Measurements from ENCODE around the gene CDKN2AIP.

Gene CDKN2AIP

DNA sequence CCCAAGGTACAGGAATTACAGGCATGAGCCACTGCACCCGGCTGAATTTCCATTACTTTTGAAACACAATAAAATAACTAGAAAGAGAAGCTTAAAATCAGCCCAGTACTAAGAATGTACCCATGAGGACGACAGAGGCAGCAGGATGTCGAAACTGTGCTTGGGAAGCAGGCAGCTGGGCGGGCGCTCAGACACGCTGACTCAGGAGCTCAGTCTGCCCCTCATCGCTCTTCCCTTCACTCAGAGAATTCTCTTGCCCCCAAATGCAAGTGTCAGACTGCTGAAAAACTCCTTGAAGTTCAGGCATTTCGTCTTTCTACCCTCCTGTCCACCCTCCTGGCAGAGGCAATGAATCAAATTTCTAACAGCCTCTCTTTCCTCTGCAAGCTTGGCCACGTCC, 41.0 kb upstream of the CDKN2AIP start:
- no peak overlapping the region for H3K27ac ChIP-seq (ENCODE audit: low read depth, low read length)
- H3K27me3 ChIP-seq (ENCODE audit: control insufficient read depth in 1 of 2, insufficient read depth in 2 of 2, low read length in 2 of 2) = no peaks in the 10 kb centered on the region
- no peaks in the 10 kb centered on the region for H3K9me3 ChIP-seq (ENCODE audit: low read length)
- no peak overlapping the region for H3K9ac ChIP-seq (ENCODE audit: low read length)
- H3K4me3 ChIP-seq (ENCODE audit: low read depth in 1 of 2, low read length in 2 of 2) = no peak overlapping the region
- no peaks in the 10 kb centered on the region for H3K36me3 ChIP-seq (ENCODE audit: insufficient read depth, low read length)
- no peaks in the 10 kb centered on the region for H3K4me1 ChIP-seq (ENCODE audit: insufficient read depth, low read length)

DNA sequence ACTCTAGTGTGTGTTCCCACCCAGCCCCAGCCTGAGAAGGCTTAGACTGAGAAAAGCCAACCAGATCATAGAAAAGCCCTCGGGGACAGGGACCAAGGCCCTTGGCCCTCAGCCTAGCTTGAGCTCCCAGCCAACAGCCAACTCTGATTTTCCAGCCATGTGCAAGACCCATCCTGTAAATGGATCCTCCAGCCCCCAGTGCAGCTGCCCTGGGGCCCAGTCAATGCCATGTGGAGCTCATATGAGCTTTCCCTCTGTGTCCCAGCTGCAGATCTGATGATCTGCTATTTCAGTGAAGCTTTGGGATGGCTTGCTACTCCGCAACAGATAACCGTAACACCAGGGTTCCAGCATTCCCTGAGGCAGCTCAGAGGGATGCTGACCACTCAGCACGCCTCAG, 40.5 kb upstream of the CDKN2AIP start:
- no peaks in the 10 kb centered on the region for H3K36me3 ChIP-seq (ENCODE audit: insufficient read depth, low read length)
- no peak overlapping the region for H3K27ac ChIP-seq (ENCODE audit: low read depth, low read length)
- no peaks in the 10 kb centered on the region for H3K27me3 ChIP-seq (ENCODE audit: control insufficient read depth in 1 of 2, insufficient read depth in 2 of 2, low read length in 2 of 2)
- no peaks in the 10 kb centered on the region for H3K4me1 ChIP-seq (ENCODE audit: insufficient read depth, low read length)
- no peaks in the 10 kb centered on the region for H3K9me3 ChIP-seq (ENCODE audit: low read length)
- H3K4me3 ChIP-seq (ENCODE audit: low read depth in 1 of 2, low read length in 2 of 2) = no peak overlapping the region
- no peak overlapping the region for H3K9ac ChIP-seq (ENCODE audit: low read length)

DNA sequence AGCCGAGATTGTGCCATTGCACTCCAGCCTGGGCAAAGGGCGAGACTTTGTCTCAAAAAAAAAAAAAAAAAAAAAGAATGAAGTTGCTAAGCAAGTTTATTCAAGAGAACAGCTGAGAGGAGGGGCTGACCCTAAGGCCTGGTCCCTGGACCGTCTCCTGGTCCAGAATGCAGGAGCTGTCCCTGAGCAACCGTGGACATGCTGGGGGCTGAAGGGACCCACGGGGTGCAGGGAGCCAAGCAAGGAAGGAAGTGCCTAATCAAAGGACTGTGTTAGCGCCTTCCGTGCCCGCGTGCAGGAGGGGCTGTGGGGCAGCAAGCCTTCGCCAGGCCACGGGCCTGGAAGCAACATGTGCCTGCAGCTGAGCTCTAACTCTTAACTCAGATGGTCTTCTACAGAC, 39.1 kb upstream of the CDKN2AIP start:
- no peaks in the 10 kb centered on the region for H3K9me3 ChIP-seq (ENCODE audit: low read length)
- no peak overlapping the region for H3K9ac ChIP-seq (ENCODE audit: low read length)
- no peaks in the 10 kb centered on the region for H3K4me1 ChIP-seq (ENCODE audit: insufficient read depth, low read length)
- no peak overlapping the region for H3K27ac ChIP-seq (ENCODE audit: low read depth, low read length)
- no peaks in the 10 kb centered on the region for H3K36me3 ChIP-seq (ENCODE audit: insufficient read depth, low read length)
- H3K27me3 ChIP-seq (ENCODE audit: control insufficient read depth in 1 of 2, insufficient read depth in 2 of 2, low read length in 2 of 2) = no peaks in the 10 kb centered on the region
- no peak overlapping the region for H3K4me3 ChIP-seq (ENCODE audit: low read depth in 1 of 2, low read length in 2 of 2)

DNA sequence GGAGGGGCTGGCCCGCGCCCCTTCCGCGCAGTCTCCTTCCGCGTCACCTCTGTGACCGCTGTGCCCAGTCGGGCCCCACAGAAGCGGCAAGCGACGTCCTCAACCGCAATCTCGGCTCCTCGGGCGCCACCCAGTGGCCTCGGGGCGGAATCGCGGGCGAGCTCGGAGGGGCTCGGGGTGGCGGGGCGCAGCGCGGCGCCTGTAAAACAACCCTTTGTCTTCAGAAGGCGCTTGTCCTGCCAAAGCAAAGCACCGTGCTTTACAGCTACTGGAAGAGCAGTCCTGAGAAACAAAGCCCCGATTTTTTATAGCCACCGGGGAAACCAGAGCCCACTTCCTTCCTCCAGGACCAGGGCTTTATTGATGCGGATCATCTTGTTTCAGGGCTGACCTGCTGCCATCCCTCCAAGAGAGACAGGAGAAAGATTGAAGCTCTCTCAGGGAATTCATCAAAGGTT, 37.3 kb upstream of the CDKN2AIP start:
- H3K36me3 ChIP-seq (ENCODE audit: insufficient read depth, low read length) = no peaks in the 10 kb centered on the region
- no peaks in the 10 kb centered on the region for H3K4me1 ChIP-seq (ENCODE audit: insufficient read depth, low read length)
- peak overlapping the region; percentile 49 for H3K27ac ChIP-seq (ENCODE audit: low read depth, low read length)
- no peaks in the 10 kb centered on the region for H3K9me3 ChIP-seq (ENCODE audit: low read length)
- peak overlapping the region; percentile 44 to 73 for H3K4me3 ChIP-seq (ENCODE audit: low read depth in 1 of 2, low read length in 2 of 2)
- no peaks in the 10 kb centered on the region for H3K27me3 ChIP-seq (ENCODE audit: control insufficient read depth in 1 of 2, insufficient read depth in 2 of 2, low read length in 2 of 2)
- H3K9ac ChIP-seq (ENCODE audit: low read length) = peak overlapping the region; percentile 56

DNA sequence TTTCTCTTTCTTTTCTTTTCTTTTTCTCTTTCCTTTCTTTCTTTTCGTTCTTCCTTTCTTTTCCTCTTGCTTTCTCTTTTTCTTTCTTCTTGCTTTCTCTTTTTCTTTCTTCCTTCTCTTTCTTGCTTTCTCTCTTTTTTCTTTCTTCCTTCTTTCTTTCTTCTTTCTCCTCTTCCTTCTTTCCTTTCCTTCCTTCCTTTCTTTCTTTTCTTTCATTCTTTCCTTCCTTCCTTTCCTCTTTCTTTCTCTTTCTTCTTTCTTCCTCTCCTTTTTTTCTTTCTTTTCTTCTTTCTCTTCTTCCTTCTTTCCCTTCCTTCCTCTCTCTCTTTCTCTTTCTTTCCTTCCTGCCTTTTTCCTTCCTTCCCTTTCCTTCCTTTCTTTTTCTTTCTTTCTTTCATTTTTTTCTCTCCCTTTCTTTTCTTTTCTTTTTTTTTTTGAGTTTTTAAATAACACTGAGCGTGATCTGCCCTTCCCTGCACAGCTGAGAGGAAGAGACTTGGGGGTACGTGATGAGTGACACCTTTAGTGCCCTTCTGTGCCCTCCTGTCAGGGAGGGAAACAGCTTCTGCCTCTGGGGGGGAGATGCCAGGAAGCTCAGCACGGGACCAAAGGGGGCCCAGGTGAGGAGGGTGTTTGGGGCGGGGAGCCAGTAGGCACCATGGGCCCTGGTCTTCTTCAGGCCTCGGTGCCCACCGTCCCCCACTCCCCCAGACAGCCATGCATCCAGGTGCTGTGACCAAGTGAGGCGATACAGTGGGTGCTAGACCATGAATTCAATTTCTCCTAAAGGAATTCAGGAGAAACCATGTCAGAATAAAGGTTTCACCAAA, 36.6 kb upstream of the CDKN2AIP start:
- Histone ChIP-seq H3K4me1 (ENCODE audit: insufficient read depth, low read length) (no peaks in the 10 kb centered on the region), H3K9ac (ENCODE audit: low read length) (peak overlapping the region; percentile 56), H3K9me3 (ENCODE audit: low read length) (no peaks in the 10 kb centered on the region), H3K27me3 (ENCODE audit: control insufficient read depth in 1 of 2, insufficient read depth in 2 of 2, low read length in 2 of 2) (no peaks in the 10 kb centered on the region), H3K36me3 (ENCODE audit: insufficient read depth, low read length) (no peaks in the 10 kb centered on the region), H3K27ac (ENCODE audit: low read depth, low read length) (peak overlapping the region; percentile 49), H3K4me3 (ENCODE audit: low read depth in 1 of 2, low read length in 2 of 2) (peak overlapping the region; percentile 44 to 73)

DNA sequence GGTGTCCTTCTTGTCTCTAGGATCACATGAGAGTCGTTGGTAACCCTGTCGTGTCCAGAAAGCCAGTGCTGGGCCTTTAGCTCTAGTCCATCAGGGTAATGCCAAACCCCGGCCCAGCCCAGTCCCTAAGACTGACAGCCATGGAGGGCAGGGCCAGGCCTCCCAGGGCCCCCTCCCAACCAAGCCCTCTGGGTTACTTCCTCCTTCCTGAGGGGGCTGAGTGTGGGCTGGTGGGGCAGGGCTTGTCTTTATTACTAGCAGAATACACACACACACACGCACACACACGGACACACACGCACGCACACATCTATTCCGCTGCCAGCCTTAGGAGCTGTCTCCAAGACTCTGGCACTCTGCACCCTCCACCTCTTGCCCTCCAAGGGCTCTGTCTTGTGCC, 35.6 kb upstream of the CDKN2AIP start:
- Histone ChIP-seq H3K4me3 (ENCODE audit: low read depth in 1 of 2, low read length in 2 of 2) (no peak overlapping the region), H3K9me3 (ENCODE audit: low read length) (no peaks in the 10 kb centered on the region), H3K9ac (ENCODE audit: low read length) (no peak overlapping the region), H3K36me3 (ENCODE audit: insufficient read depth, low read length) (no peaks in the 10 kb centered on the region), H3K4me1 (ENCODE audit: insufficient read depth, low read length) (no peaks in the 10 kb centered on the region), H3K27me3 (ENCODE audit: control insufficient read depth in 1 of 2, insufficient read depth in 2 of 2, low read length in 2 of 2) (no peaks in the 10 kb centered on the region), H3K27ac (ENCODE audit: low read depth, low read length) (no peak overlapping the region)

DNA sequence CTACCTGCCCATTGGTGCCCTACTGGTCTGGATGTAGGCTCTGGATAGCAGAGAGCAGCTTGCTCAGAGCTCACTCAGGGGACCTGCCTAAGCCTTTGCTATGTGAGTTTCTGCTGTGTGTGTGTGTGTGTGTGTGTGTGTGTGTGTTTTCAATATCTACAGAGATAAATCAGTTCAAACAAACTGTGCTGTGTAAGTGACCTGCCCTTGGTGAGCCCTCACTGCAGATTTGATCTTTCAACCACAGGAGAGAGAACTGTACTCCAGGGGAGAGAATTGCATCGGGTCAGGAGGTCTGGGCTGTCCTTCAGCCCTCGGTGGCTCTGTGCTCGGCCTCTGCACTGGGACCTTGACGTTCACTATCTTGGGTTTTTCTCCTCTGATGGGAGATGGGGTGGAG, 35.0 kb upstream of the CDKN2AIP start:
- Histone ChIP-seq H3K4me3 (ENCODE audit: low read depth in 1 of 2, low read length in 2 of 2) (no peak overlapping the region), H3K9ac (ENCODE audit: low read length) (no peak overlapping the region)

DNA sequence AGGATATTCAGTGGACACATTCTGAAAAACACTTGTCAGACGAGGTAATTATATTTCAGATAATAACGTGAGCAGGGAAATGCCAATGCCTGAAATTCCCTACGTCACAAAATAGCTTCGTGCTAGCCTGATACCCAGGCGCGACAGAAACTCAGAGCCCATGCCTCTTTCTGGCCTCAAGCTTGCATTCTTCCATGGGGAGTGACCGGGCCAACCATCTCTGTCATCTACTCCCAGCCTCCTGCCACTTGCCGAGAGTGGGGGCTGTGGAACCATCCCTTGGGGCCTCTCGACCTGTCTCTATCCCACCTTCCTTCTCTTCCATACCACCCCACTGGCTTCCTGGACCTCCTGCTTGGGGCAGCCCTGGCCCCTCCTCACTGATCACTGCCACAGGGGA, 34.5 kb upstream of the CDKN2AIP start:
- H3K27me3 ChIP-seq (ENCODE audit: control insufficient read depth in 1 of 2, insufficient read depth in 2 of 2, low read length in 2 of 2) = no peaks in the 10 kb centered on the region
- H3K4me1 ChIP-seq (ENCODE audit: insufficient read depth, low read length) = no peaks in the 10 kb centered on the region
- no peaks in the 10 kb centered on the region for H3K36me3 ChIP-seq (ENCODE audit: insufficient read depth, low read length)
- H3K4me3 ChIP-seq (ENCODE audit: low read depth in 1 of 2, low read length in 2 of 2) = no peak overlapping the region
- no peak overlapping the region for H3K27ac ChIP-seq (ENCODE audit: low read depth, low read length)
- H3K9ac ChIP-seq (ENCODE audit: low read length) = no peak overlapping the region
- H3K9me3 ChIP-seq (ENCODE audit: low read length) = no peaks in the 10 kb centered on the region

More for the DNA sequence above, 35.0 kb upstream of the CDKN2AIP start:
- Histone ChIP-seq H3K36me3 (ENCODE audit: insufficient read depth, low read length) (no peaks in the 10 kb centered on the region), H3K27me3 (ENCODE audit: control insufficient read depth in 1 of 2, insufficient read depth in 2 of 2, low read length in 2 of 2) (no peaks in the 10 kb centered on the region), H3K4me1 (ENCODE audit: insufficient read depth, low read length) (no peaks in the 10 kb centered on the region), H3K27ac (ENCODE audit: low read depth, low read length) (no peak overlapping the region), H3K9me3 (ENCODE audit: low read length) (no peaks in the 10 kb centered on the region)

DNA sequence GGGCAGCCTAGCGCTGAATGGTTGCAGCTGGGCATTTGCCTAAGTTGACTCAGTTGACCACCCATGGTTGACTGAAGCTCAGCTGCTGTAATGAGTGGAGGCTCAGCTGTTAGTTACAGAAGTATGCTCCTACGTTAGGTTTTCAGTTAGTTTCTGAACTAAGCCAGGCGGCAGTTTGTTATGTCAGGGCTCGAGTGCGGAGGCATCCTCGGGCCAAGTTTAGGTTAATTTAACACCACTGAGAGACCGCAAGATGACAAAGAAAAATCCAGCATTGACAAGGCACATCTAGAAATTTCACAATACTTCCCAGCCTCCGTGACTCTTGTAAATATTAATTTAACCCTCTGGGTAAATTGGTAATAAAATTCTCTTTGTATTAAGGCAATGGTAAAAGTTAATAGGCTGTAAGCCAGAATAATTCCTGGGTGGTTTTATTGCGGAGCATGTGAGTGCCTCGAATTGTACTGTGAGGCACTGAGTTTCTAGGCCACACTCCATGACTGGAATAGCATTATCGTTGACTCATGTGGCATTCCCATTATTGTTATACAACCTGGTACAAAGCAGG, 33.1 kb upstream of the CDKN2AIP start:
- Histone ChIP-seq H3K4me3 (ENCODE audit: low read depth in 1 of 2, low read length in 2 of 2) (no peak overlapping the region), H3K27me3 (ENCODE audit: control insufficient read depth in 1 of 2, insufficient read depth in 2 of 2, low read length in 2 of 2) (no peaks in the 10 kb centered on the region), H3K27ac (ENCODE audit: low read depth, low read length) (no peak overlapping the region), H3K36me3 (ENCODE audit: insufficient read depth, low read length) (no peaks in the 10 kb centered on the region), H3K4me1 (ENCODE audit: insufficient read depth, low read length) (no peaks in the 10 kb centered on the region), H3K9me3 (ENCODE audit: low read length) (no peaks in the 10 kb centered on the region), H3K9ac (ENCODE audit: low read length) (no peak overlapping the region)

DNA sequence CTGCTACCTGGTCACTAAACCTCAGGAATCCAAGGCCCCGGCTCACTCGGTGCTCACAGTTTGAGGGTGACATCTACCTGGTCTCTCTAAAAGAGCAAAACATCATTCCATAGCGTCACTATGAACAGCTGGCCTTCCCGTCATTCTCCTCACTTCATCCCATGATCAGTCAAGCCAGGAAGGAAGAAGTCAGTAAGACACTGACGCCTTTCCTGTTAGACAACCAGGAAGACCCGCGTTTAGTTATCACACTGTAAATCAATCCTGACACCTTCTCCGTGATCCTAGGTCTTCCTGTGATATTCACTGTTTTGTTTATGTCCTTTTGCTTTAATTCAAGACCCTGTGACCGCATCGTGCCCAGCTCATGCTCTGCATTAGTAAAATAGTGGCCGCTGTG, 31.6 kb upstream of the CDKN2AIP start:
- Histone ChIP-seq H3K4me1 (ENCODE audit: insufficient read depth, low read length) (no peaks in the 10 kb centered on the region), H3K4me3 (ENCODE audit: low read depth in 1 of 2, low read length in 2 of 2) (no peak overlapping the region), H3K36me3 (ENCODE audit: insufficient read depth, low read length) (no peaks in the 10 kb centered on the region), H3K9ac (ENCODE audit: low read length) (no peak overlapping the region), H3K27ac (ENCODE audit: low read depth, low read length) (no peak overlapping the region), H3K9me3 (ENCODE audit: low read length) (no peaks in the 10 kb centered on the region), H3K27me3 (ENCODE audit: control insufficient read depth in 1 of 2, insufficient read depth in 2 of 2, low read length in 2 of 2) (no peaks in the 10 kb centered on the region)

DNA sequence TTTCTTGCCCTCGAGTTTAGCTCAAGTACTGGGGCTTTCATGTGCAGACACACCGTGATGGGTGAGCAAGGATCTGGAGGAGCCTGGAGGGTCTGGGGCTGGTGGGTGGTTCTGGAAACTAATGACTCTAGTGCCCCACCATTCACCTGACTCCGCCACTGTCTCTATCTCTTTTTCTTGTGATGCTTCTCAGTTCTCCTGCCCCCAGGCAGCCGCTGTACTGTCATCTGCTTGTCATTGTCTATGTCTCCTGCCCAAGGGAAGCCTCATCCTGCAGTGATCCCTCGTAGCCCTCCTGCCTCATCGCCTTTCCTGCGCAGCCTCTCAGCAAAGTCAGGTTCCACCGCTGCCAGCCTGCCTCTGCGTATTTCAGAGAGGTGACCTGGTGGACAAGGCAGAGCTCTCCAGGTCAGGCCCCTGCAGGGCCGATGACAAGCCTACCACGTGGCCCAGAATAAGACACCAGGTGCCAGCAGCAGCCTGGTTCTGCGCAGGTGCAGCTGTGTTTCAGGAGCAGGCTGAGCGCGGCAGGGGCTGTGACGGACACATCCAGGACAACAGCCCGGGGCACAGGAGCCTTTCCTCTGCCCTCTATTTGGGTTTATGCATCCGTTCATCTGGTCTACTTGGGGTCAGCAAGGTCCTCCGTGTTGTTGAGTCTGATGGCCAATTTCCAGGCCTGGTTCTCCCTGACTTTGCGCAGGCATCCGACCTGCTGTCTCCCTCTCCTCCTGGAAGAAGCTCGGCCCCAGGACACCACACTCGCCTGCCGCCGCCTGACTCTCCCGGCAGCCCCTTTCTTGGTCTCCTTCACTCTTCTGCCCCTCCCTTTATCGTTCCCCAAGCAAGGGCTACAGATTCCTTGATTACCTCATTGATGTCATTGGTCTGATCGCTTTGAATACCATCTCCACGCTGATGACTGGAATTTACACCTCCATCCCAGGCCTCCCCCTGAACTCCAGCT, 30.9 kb upstream of the CDKN2AIP start:
- no peak overlapping the region for H3K4me3 ChIP-seq (ENCODE audit: low read depth in 1 of 2, low read length in 2 of 2)
- H3K4me1 ChIP-seq (ENCODE audit: insufficient read depth, low read length) = no peaks in the 10 kb centered on the region
- no peaks in the 10 kb centered on the region for H3K27me3 ChIP-seq (ENCODE audit: control insufficient read depth in 1 of 2, insufficient read depth in 2 of 2, low read length in 2 of 2)
- H3K36me3 ChIP-seq (ENCODE audit: insufficient read depth, low read length) = no peaks in the 10 kb centered on the region
- H3K9ac ChIP-seq (ENCODE audit: low read length) = no peak overlapping the region
- H3K27ac ChIP-seq (ENCODE audit: low read depth, low read length) = no peak overlapping the region
- H3K9me3 ChIP-seq (ENCODE audit: low read length) = no peaks in the 10 kb centered on the region
